Left colon (tissue), 2 donors: ENCODE measurements around the gene INPP1. TPM values are rescaled to one million over a fixed set of nuclear protein-coding genes. Genes with fewer than 3 reads are reported as not detected.
"Not testable (repeated sequence)": the region's sequence is repeated elsewhere in the genome, so short reads cannot be mapped to it uniquely, and the experiment has no call there.

Experiments used
- ATAC-seq: fragments of 200-7000 bp; cut with Tn5 transposase; one replicate; pipeline ENCODE4 v1.9.1; 2020; ENCODE audit warnings: mild to moderate bottlenecking, moderate library complexity
- DNase-seq, 2 donors: peaks; one replicate each; pipeline ENCODE4 v3.0.0-alpha.2; 2020
- intact Hi-C, 2 donors: fragments of 100-400 bp; cut with DNase I in 1 of 2; cut with micrococcal nuclease in 1 of 2; formaldehyde crosslinking; loops; one replicate each; pipeline versions ENCODE4 v1.11.2 to v1.14.0; 2022; cut with DNase I, micrococcal nuclease
- total RNA-seq, 2 donors: library from RNA; stranded (reverse); fragmentation: NEBNext Ultra II Directional; extraction: Animal tissue kit (Norgen Biotek cat#: 25700); gene quantifications; one replicate each; pipeline ENCODE4 v1.2.1, GENCODE V29; 2021
- donor health status: DM: no; HTN: no; CAD: no.
- donor health status: DM: yes; HTN: yes; CAD: no.

The INPP1 gene
- total RNA-seq, 2 donors from 2014 or later, result 39.8 to 45.8 TPM

DNA sequence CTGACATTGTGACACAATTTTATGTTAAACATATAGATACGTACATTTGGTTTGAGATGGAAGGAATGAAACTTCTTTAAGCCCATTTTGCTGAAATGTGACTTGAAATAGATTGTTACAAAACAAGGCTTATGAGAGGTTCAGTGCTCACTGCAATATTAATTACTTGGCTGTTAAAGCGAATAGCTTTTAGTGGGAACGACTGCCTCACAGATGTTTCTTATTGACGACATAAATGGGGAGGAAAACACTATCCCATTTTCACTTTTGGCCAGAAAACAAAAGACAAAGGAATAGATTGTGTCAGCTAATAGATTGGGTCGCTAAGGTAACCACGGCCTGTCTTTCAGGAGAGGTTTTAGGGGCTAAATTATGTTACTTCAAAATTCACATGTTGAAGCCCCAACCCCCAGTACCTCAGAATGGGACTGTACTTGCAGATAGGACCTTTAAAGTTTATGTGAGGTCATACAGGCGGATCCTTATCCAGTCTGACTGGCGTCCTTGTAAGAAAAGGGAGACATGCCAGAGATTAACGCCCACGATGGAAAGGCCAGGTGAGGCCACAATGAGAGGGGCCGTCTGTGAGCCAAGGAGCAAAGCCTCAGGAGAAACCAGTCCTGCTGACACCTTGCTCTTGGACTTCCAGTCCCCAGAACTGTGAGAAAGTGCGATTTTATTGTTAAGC, 10.8 kb downstream of the INPP1 start:
- intact Hi-C loops, result no loop called here
- ATAC-seq, result no peak
- no peak for DNase-seq

DNA sequence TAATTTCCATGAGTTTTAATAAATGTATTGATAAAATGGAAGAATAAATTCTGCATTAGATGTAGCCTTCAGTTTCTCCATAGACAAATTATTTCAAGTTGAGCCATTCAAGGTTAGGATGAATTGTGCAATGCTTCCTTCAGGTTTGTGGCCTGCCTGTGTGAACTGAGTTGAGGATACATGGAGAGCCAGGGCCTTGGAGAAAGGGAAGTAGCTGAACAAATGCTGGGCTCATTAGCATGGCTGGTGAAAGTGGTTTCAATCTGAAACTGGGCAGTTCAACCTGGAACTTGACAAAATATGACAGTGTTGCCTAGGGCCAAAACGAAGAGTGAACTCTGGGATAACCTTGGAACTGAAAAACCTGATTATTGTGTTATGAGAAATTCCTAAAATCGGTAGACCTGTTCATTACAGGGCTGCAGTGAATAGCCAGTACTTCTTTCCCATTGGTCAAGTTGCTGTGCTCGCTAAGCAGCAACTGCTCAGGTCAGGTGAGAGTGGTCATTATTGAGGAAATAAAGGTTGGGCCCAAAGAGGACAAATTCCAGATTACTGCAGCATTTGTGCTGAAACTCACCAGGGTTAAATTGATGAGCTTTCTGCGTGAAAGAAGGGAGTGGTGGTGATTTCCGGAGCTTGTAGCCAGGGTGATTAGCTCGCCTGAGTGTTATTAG, 12.7 kb downstream of the INPP1 start:
- ATAC-seq, result peak; percentile 55
- DNase-seq, result no peak
- intact Hi-C loops, result no loop called here

DNA sequence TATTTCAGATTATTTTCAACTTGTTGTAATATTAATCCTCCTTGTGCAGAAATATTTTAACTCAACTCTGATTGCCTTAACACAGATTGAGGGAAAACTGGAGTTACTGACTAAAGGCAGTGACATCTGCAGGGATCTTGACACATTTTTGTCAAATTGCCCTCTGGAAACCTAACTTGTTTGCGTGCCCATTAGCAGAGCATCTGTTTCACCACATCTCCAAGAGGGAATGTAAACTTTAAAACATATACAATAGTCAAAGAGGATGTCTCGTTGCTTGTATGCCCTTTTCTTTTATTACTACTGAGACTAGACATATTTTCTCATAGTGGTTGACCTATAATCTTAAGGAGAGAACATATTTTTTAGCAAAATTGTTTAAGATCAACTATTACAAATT, 14.2 kb downstream of the INPP1 start:
- intact Hi-C loops, result no loop called here
- DNase-seq, result no peak
- ATAC-seq, result no peak

DNA sequence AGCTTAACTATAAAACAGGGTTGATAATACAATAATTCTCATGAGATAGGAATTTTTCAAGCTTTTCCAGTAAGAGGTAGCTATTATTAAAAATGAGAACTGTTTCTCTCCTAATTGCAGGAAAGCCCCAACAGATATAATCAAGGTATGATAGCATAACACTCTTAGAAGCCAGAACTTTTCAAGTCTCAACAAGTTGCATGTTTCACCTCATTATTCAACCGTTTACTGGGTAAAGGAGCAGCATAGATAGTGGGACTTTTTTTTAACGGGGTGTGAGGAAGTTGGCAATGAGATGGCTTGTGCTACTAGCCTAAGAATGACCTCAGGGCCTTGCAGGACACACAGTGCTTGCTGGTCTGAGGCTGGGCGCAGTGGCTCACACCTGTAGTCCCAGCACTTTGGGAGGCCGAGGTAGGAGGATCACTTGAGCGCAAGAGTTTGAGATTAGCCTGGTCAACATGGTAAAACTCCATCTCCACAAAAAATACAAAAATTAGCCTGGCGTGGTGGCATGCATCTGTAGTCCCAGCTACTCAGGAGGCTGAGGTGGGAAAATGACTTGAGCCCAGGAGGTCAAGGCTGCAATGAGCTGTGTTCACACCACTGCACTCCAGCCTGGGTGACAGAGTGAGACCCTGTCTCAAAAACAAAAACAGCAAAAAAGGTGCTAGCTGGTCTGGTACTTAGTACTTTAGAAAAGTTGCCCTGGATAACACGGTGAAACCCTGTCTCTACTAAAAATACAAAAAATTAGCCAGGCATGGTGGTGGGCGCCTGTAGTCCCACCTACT, 15.5 kb downstream of the INPP1 start:
- DNase-seq, intact Hi-C loops, ATAC-seq: not testable (repeated sequence)

DNA sequence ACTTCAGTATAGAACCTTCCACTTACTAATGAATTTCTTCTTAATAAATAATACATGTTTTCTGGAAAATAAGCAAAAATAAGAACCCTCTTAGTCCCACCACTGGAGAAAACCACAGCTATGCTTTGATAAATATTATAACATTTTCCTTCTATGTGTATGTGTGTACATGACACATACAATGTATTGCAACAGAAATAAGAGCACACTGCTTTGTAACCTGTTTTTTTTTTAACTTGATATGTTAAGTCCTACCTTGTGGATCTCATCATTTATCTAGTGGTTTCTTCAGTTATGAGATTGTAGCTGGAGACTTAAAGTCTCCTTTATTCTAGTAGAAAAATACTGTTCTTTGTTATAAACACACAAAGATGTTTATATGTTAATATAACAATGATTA, 17.2 kb downstream of the INPP1 start:
- ATAC-seq, result no peak
- no peak for DNase-seq
- intact Hi-C loops, result no loop called here

DNA sequence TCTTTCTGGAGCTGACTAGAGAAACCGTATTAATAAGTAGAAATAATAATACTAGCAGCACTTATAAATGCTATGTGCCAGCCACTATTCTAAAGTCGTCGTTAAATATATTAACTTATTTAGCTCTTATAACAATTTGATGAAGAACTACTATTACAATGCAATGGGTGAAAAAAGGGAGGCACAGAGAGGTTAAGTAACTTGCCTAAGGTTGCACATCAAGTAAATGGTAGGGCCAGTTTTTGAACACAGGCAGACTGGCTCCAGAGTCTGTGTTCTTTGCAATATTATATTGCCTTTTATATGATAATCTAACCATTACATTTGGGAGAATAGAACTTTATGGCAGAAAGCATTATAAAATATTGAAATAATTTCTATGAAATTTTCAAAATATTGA, 17.6 kb downstream of the INPP1 start:
- no peak for DNase-seq
- intact Hi-C loops, result no loop called here
- no peak for ATAC-seq

DNA sequence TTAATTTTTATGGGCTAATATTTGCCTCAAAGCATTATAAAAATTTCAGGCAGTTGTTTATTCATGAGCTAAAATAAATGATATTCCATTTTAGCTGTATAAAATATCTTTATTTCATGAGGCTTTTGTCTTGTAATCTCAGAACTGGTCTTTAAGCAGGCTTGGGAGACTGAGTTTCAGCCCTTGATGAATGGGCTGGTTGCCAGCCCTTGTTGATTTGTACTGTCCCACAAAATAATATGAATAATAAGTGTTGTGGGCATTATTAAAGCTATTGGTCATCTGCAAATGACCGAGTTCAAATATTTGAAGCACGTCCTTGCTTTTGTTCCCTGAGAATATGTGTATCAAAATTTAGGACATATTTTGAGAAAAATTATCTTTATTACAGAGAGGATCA, 18.2 kb downstream of the INPP1 start:
- intact Hi-C loops, result no loop called here
- no peak for ATAC-seq
- no peak for DNase-seq

DNA sequence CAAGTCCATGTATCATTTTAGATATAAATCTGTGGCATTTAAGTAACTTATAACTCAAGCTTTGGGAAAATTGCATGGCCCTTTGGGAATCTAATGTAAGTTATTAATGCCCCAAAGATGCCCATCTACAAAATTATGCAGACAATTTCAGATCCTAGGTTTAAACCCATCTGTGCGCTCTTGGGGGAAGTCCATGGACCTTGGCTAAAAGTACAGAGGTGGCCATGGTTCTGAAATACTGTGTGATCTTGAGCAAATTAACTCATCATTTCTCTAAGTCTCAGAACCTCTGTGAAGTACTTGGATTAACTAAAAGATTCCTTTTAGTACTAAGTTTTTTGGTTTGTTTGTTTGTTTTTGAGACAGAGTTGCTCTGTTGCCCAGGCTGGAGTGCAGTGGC, 19.5 kb downstream of the INPP1 start:
- ATAC-seq (no peak), DNase-seq (no peak)
- intact Hi-C loops, result no loop called here

DNA sequence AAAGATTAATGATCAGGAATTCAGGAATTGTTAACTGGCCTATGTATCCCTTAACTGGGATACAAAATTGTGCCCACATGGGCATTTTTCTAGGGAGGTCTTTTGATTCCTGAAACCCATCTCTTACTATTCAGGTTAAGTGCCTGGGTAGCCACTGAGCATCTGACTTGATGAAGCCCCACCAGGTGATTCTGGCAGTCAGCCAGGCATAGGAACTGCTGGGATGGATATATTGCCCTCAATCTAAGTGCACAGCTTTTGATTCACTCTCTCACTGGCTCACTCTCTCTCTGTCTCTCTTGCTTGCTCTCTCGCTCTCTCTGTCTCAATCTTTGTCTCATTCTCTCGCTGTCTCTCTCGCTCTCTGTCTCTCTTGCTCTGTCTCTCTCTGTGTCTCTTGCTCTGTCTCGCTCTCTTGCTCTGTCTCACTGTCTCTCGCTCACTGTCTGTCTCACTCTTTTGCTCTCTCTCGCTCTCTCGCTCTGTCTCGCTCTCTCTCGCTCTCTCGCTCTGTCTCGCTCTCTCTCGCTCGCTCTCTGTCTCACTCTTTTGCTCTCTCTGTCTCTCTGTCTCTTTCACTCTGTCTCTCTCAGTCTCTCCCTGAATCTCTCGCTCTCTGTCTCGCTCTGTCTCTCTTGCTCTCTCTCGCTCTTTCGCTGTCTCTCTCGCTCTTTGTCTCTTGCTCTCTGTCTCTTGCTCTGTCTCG, 22.3 kb downstream of the INPP1 start:
- DNase-seq (no peak), ATAC-seq (no peak)
- intact Hi-C loops, result no loop called here

DNA sequence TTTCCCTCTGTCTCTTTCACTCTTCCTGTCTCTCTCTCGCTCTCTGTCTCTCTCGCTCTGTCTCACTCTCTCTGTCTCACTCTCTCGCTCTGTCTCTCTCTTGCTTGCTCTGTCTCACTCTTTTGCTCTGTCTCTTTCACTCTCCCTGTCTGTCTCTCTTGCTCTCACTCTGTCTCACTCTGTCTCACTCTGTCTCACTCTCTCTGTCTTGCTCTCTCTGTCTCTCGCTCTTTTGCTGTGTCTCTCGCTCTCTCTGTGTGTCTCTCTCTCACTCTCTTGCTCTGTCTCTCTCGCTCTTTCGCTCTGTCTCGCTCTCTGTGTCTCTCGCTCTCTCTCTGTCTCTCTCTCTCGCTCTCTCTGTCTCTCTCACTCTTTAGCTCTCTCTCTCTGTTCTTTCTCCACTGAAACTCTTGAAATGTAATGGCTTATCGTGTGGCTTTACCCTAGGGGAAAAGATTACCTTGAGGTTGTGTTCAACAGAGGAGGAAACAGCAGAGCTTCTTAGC, 22.9 kb downstream of the INPP1 start:
- intact Hi-C loops, result no loop called here
- ATAC-seq (no peak), DNase-seq (no peak)

DNA sequence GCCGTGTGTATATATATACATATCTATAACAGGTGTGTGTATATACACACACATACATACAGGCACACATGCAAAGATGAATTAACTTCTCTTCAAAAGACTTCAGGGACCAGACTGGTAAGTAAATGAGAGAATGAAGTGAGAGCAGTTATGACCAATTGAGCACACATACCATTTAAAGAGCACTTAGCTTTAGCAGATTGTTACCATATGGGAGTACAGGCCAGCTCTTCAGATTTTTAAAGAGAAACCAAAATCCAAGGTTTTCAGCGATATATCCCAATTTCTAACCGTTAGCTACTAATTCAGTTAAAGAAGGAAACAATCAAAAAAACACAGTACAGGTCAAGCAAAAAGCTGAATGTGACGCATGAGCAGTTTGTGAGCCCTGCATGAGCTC, 23.7 kb downstream of the INPP1 start:
- no peak for DNase-seq
- intact Hi-C loops, result no loop called here

DNA sequence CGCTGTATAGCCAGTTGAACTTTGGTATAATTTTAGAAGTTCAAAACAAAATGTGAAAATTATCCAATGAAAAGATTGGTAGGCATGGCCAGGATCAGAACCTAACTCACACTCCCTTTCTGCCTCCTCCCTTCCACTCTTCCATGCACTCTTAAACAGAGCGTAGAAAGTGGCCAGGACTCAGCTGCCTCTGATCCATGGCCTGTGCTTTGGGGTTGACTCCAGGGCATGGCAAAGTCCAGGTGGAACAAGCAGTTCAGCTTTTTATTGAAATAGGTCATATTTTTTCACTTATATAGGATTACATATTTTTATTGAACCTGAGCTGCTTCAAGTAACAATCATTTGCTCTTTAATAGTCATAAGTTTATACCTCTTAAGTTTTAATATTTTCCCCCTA, 26.2 kb downstream of the INPP1 start:
- ATAC-seq (no peak), DNase-seq (no peak)
- intact Hi-C loops, result loop anchor here in 1 of 2 donors (10.0 kb wide), 1 partner anchor 285 kb away; no protein-coding TSS in a partner anchor

More for the DNA sequence above, 23.7 kb downstream of the INPP1 start:
- no peak for ATAC-seq

DNA sequence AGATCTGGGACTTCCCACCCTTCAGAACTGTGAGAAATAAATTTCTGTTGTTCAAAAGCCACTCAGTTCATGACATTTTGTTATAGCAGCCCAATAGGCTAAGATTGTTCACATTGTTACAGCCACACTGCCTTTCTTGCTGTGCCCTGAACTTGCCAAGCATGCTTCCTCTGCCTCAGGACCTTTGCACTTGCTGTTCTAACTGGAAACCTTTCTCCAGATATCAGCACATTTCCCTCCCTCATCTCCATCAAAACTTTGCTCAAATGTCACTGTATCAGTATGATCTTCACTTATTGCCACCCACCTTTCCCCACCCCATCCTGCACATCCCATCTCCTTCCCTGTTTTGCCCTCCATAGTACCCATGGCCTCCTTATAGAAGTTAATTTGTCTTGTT, 32.7 kb downstream of the INPP1 start:
- ATAC-seq (no peak), DNase-seq (no peak)
- intact Hi-C loops, result loop anchor here in 1 of 2 donors (10.0 kb wide), 1 partner anchor 291 kb away; no protein-coding TSS in a partner anchor

DNA sequence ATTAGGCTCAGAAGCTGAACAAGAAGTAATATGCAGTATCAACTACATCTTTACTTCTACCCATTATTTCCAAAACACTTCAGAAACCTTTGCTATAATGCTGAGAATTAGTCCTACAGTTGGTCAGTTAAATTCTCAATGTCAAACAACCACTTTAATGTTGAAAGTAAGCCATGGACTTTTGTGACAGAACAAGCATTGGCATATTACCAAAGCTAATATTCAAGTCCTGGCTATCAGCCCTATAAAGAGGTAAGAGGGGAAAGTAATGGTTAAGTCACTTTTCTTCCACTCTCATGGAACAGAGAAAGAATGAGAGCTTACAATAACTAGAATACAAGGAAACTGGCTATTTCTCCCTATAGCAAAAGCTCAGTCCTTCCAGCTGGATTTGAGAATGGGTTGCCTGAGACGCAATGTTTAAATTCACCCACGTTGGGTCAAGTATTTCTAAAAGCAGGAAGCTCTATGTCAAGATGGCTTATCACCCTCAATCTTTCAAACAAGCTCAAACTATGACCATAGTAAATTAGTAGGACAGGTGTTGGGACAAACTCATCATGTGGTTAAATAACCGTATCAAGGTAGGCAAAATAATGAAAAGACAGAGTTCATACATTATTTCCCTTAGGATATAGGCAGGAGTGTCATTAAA, 33.3 kb downstream of the INPP1 start:
- ATAC-seq (no peak), DNase-seq (no peak)
- intact Hi-C loops, result loop anchor here in 1 of 2 donors (10.0 kb wide), 1 partner anchor 292 kb away; no protein-coding TSS in a partner anchor

DNA sequence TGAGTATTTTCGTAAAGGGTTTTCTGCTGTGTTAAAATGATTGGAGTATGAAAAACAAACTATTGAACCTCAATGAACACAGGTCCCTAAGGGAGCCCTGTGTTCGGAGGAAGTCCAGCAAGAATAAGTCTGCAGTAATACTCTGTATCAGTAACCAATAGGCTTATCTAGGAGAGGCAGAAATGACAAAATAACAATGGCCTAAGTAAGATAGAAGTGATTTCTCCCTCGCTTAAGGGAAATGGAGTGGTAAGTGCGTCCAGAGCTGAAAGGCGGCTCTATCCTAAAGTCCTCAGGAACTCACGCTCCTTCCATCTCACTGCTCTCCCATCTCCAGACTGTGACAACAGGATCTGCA, 35.5 kb downstream of the INPP1 start:
- no peak for ATAC-seq
- intact Hi-C loops, result loop anchor here in 1 of 2 donors (10.0 kb wide), 1 partner anchor 294 kb away; no protein-coding TSS in a partner anchor

DNA sequence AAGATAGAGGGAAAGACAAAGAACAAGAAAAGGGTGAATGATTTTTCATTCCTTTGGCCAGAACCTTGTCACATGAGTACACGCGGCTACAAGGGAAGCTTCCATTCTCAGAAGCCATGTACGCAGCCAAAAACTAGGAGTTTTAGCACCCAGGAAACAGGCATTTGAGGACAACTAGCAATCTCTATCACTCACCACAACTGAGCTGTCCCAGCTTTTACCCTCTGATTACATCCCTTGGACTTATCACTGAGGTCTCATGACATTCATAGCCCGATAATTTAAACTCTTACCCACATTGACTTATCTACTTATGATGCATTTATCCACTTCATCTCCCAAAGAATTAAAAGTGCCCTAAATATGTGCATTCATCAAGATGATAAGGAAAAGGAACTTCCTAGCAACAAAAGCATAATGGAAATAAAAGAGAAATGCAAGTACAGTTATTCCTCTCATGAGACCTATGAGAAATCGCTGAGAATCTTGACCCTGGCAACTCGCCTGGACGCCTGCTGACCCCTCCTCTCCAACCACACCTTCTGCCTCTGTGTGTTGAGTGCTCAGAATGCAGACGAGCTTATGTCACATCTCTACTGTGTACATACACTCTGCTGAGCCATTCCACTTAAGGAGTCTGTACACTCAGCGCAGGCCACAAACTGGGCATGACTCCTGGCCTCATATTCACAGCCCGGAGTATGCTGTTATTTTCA, 36.0 kb downstream of the INPP1 start:
- ATAC-seq (peak; percentile 57), DNase-seq (no peak)
- intact Hi-C loops, result loop anchor here in 1 of 2 donors (10.0 kb wide), 1 partner anchor 295 kb away; no protein-coding TSS in a partner anchor

More for the DNA sequence above, 35.5 kb downstream of the INPP1 start:
- no peak for DNase-seq

DNA sequence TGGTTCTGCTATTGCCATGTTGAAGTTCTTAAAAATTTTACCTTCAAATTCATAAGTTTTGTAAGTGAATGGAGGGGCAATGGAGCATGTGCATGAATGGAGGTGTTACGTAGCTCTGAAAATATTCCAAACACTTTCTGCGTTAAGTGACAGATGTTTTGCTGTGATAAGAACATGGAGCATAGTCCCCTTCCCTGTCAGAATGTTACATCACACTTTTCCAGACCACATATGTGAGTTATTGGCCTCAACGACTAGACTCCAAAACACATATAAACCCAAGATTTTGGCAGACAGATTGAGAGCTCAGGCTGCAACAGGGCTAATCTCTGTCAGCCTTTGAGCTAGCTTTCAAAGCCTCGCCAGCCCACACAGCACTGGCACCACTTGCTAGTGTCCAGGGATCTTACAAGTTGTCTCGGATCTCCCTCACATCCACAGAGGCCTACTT, 37.6 kb downstream of the INPP1 start:
- no peak for DNase-seq
- intact Hi-C loops, result loop anchor here in 1 of 2 donors (10.0 kb wide), 1 partner anchor 124 kb away; no protein-coding TSS in a partner anchor
- ATAC-seq, result no peak
